Cerebellar cortex (tissue), 1 donor: Measurements from ENCODE around the gene CYSTM1.
A peak's percentile ranks its signal among the peaks of the same experiment; 100 is the strongest.
"Not testable (repeated sequence)": the region's sequence is repeated elsewhere in the genome, so short reads cannot be mapped to it uniquely, and the experiment has no call there.

Experiments used
- DNase-seq: peaks from one replicate; pipeline ENCODE4 v3.0.0-alpha.2; 2015; ENCODE audit warnings: low spot score

The CYSTM1 gene

GRCh38 chr5:140150201-140150600 lies 24.8 kb upstream of the CYSTM1 start:
- DNase-seq: no peak

GRCh38 chr5:140151144-140152021 lies 23.6 kb upstream of the CYSTM1 start:
- DNase-seq: no peak

- no peak for DNase-seq
Measured at GRCh38 chr5:140152022-140152999, 22.7 kb upstream of the CYSTM1 start.

- DNase-seq: no peak
Measured at GRCh38 chr5:140153255-140153654, 21.7 kb upstream of the CYSTM1 start.

- no peak for DNase-seq
Measured at GRCh38 chr5:140153905-140154304, 21.1 kb upstream of the CYSTM1 start.

GRCh38 chr5:140154710-140155381 lies 20.1 kb upstream of the CYSTM1 start:
- not testable (repeated sequence) for DNase-seq

GRCh38 chr5:140157032-140157781 lies 17.8 kb upstream of the CYSTM1 start:
- DNase-seq: peak; percentile 89

- DNase-seq: no peak
Measured at GRCh38 chr5:140159014-140159927, 15.7 kb upstream of the CYSTM1 start.

GRCh38 chr5:140162275-140162674 lies 12.7 kb upstream of the CYSTM1 start:
- no peak for DNase-seq

- no peak for DNase-seq
Measured at GRCh38 chr5:140162781-140163180, 12.2 kb upstream of the CYSTM1 start.

- DNase-seq: no peak
Measured at GRCh38 chr5:140165101-140165922, 9.7 kb upstream of the CYSTM1 start.

- DNase-seq: no peak
Measured at GRCh38 chr5:140165923-140166270, 9.1 kb upstream of the CYSTM1 start.

GRCh38 chr5:140166911-140167310 lies 8.1 kb upstream of the CYSTM1 start:
- DNase-seq: no peak

GRCh38 chr5:140168371-140168770 lies 6.6 kb upstream of the CYSTM1 start:
- DNase-seq: no peak

GRCh38 chr5:140169410-140169809 lies 5.6 kb upstream of the CYSTM1 start:
- DNase-seq: no peak

GRCh38 chr5:140172483-140172882 lies 2.5 kb upstream of the CYSTM1 start:
- DNase-seq: no peak

GRCh38 chr5:140174014-140174413 lies 974 bp upstream of the CYSTM1 start:
- DNase-seq: no peak

GRCh38 chr5:140175367-140176030 lies 511 bp downstream of the CYSTM1 start:
- peak; percentile 48 for DNase-seq

GRCh38 chr5:140176031-140176387 lies 1.0 kb downstream of the CYSTM1 start:
- no peak for DNase-seq
